ENCODE results near the gene LMOD3. TPM values are rescaled to one million over a fixed set of nuclear protein-coding genes. Genes with fewer than 3 reads are reported as not detected.

Gene LMOD3
- total RNA-seq, 1 donor = not detected

GRCh38 chr3:69129531-69129930, 7.1 kb upstream of the LMOD3 start:
- no peak for DNase-seq (ENCODE audit: low read depth)
- TF ChIP-seq, protein P1, sequence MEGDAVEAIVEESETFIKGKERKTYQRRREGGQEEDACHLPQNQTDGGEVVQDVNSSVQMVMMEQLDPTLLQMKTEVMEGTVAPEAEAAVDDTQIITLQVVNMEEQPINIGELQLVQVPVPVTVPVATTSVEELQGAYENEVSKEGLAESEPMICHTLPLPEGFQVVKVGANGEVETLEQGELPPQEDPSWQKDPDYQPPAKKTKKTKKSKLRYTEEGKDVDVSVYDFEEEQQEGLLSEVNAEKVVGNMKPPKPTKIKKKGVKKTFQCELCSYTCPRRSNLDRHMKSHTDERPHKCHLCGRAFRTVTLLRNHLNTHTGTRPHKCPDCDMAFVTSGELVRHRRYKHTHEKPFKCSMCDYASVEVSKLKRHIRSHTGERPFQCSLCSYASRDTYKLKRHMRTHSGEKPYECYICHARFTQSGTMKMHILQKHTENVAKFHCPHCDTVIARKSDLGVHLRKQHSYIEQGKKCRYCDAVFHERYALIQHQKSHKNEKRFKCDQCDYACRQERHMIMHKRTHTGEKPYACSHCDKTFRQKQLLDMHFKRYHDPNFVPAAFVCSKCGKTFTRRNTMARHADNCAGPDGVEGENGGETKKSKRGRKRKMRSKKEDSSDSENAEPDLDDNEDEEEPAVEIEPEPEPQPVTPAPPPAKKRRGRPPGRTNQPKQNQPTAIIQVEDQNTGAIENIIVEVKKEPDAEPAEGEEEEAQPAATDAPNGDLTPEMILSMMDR (IDR thresholded peaks at IDR 0.05; ENCODE audit: insufficient read depth, low read length) = no peak
- H3K4me3 ChIP-seq (ENCODE audit: low read depth, low read length) = no peak overlapping the region

DNA sequence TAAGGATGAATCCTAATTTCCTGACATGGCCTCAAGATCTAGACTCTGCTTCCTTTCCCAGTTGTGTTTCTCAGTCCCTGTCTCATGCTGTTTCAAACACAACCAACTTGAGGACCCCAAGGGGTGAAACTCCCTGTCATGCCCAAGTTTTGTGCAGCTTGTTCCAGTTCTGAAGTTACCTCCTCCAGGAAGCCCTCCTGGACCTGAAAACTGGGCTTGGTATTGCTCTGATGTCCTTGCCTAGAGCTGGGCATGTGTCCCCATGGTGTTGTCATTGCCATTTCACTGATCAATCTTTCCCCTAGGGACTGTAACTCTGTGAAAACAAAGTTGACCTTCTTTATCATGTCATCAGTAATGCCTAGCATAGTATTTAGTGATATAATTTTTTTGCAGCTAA, 6.1 kb upstream of the LMOD3 start:
- DNase-seq (ENCODE audit: low read depth) = no peak
- no peak overlapping the region for H3K4me3 ChIP-seq (ENCODE audit: low read depth, low read length)
- TF ChIP-seq, protein P1 (IDR thresholded peaks at IDR 0.05; ENCODE audit: insufficient read depth, low read length) = no peak

DNA sequence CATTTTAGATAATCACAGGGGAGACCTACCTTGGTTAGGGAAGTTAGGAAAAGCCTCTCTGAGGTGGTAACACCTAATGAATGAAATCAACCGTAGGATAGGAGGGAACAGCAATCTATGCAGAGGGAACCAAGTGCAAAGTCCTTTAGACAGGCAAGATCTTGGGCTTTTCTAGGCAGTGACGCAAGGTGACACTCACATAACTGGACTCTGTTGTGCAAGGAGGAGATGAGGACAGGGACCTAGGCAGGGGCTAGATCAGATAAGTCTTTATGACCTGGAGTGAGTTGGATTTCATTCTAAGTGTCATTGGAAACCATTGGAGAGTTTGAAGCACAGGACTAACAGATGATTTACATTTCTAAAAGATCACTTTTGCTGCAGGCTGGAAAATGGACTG, 4.6 kb upstream of the LMOD3 start:
- TF ChIP-seq, protein P1 (IDR thresholded peaks at IDR 0.05; ENCODE audit: insufficient read depth, low read length) = no peak
- no peak for DNase-seq (ENCODE audit: low read depth)
- H3K4me3 ChIP-seq (ENCODE audit: low read depth, low read length) = no peak overlapping the region

DNA sequence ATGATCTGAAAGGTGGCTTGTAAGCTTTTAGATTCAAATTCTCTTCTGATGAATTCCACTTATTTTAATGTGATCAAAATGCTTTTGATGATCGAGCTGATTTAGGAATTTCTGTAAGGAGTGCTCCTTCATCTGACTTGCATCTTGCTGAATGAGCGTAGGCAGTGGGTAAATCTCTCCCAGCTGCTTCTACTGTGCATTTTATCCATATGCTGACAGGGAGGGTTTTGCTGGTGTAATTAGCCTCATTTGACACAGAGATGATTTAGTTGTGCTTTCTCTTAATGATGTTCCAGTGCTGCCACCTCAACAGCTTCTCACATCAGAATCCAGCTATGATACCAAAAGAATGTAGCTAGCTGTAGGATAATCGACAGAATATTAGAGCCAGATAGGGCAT, 3.8 kb upstream of the LMOD3 start:
- no peak for DNase-seq (ENCODE audit: low read depth)
- TF ChIP-seq, protein P1 (IDR thresholded peaks at IDR 0.05; ENCODE audit: insufficient read depth, low read length) = no peak
- H3K4me3 ChIP-seq (ENCODE audit: low read depth, low read length) = no peak overlapping the region

DNA sequence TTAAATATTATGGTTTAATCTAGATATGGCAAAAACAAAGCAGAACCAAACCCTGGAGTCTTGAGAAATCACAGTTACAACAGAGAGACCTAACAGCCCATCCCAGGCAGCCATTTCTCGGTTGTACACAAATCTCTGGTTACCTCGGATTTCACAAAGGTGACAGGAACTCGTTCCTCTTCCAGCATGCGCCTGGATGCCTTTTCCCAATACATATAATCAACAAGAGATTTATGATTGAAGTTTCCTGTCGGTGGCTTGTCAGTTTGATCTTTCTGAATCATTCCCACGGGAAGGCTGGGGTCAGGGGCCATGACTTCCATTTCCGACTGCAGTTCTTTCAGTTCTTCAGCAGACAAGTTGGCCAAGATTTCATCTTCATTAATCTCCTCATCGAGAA, 445 bp downstream of the LMOD3 start:
- no peak for DNase-seq (ENCODE audit: low read depth)
- no peak overlapping the region for H3K4me3 ChIP-seq (ENCODE audit: low read depth, low read length)
- TF ChIP-seq, protein P1 (IDR thresholded peaks at IDR 0.05; ENCODE audit: insufficient read depth, low read length) = no peak

- TF ChIP-seq, protein P1 (IDR thresholded peaks at IDR 0.05; ENCODE audit: insufficient read depth, low read length) = no peak
- H3K4me3 ChIP-seq (ENCODE audit: low read depth, low read length) = no peak overlapping the region
- DNase-seq (ENCODE audit: low read depth) = no peak
These were observed 882 bp downstream of the LMOD3 start for GRCh38 chr3:69121513-69121912.

GRCh38 chr3:69120879-69121464, 1.4 kb downstream of the LMOD3 start:
- TF ChIP-seq, protein P1 (IDR thresholded peaks at IDR 0.05; ENCODE audit: insufficient read depth, low read length) = peak; percentile 97
- DNase-seq (ENCODE audit: low read depth) = peak; percentile 82
- H3K4me3 ChIP-seq (ENCODE audit: low read depth, low read length) = no peak overlapping the region
